DND-41 (cell line): Measurements from ENCODE around the gene CIB1.

Experiments used
- ATAC-seq: fragments of 200-7000 bp; cut with Tn5 transposase; 3 replicates; pipeline ENCODE4 v1.9.1; 2021; ENCODE audit warnings: low read depth; ENCODE audit not compliant: insufficient read depth
- DNase-seq: peaks from one replicate; pipeline ENCODE4 v3.0.0-alpha.2; 2020
- H2AFZ ChIP-seq: 2 replicates; pipeline ENCODE4 v1.6.0; 2012; ENCODE audit warnings: low read depth, low read length
- H3K27ac ChIP-seq: 2 replicates; pipeline ENCODE4 v1.5.1; 2012; ENCODE audit warnings: low read length, inconsistent platforms
- H3K27me3 ChIP-seq: fragments of 200-600 bp; sonication (generic); 2 replicates; pipeline ENCODE4 v1.6.0; 2012; ENCODE audit warnings: low read length, mild to moderate bottlenecking, inconsistent platforms; ENCODE audit not compliant: insufficient read depth, poor library complexity
- H3K36me3 ChIP-seq: 2 replicates; pipeline ENCODE4 v1.5.1; 2012; ENCODE audit warnings: low read length, inconsistent platforms; ENCODE audit not compliant: insufficient read depth
- H3K4me1 ChIP-seq: 2 replicates; pipeline ENCODE4 v1.5.1; 2012; ENCODE audit warnings: mild to moderate bottlenecking, low read length; ENCODE audit not compliant: insufficient read depth
- H3K4me2 ChIP-seq: 2 replicates; pipeline ENCODE4 v1.6.0; 2012; ENCODE audit warnings: mild to moderate bottlenecking, moderate library complexity, low read length, inconsistent platforms; ENCODE audit not compliant: insufficient read depth
- H3K4me3 ChIP-seq, 2 experiments: fragments of 200-600 bp in 1 of 2; shearing (Covaris generic) in 1 of 2; 2 replicates each; pipeline ENCODE4 v1.5.1; 2012 to 2016; ENCODE audit warnings: inconsistent platforms in 2 of 2, low read length in 2 of 2, mild to moderate bottlenecking in 2 of 2, low read depth in 1 of 2, moderate library complexity in 1 of 2
- H3K79me2 ChIP-seq: 2 replicates; pipeline ENCODE4 v1.6.0; 2012; ENCODE audit warnings: low read length, inconsistent platforms; ENCODE audit not compliant: insufficient read depth
- H3K9ac ChIP-seq: 2 replicates; pipeline ENCODE4 v1.6.0; 2012; ENCODE audit warnings: low read depth, mild to moderate bottlenecking, inconsistent platforms, low read length, moderate library complexity
- H3K9me3 ChIP-seq: 2 replicates; pipeline ENCODE4 v1.5.1; 2012; ENCODE audit warnings: low read length, moderate library complexity, mild to moderate bottlenecking, inconsistent platforms; ENCODE audit not compliant: insufficient read depth, severe bottlenecking
- H4K20me1 ChIP-seq: 2 replicates; pipeline ENCODE4 v1.6.0; 2012; ENCODE audit warnings: low read length; ENCODE audit not compliant: insufficient read depth
- EZH2 ChIP-seq: IDR thresholded peaks from 3 replicates; pipeline ENCODE4 v1.6.1; 2012; ENCODE audit warnings: borderline replicate concordance, low read depth, mild to moderate bottlenecking, moderate library complexity, low read length, inconsistent platforms; ENCODE audit not compliant: severe bottlenecking
- TF ChIP-seq, protein P1 (sequence below): IDR thresholded peaks from 2 replicates; pipeline ENCODE4 v1.5.1; 2012; ENCODE audit warnings: borderline replicate concordance, low read length, moderate library complexity, mild to moderate bottlenecking; ENCODE audit not compliant: poor library complexity, severe bottlenecking; ENCODE audit errors: extremely low read depth

CIB1 gene

DNA sequence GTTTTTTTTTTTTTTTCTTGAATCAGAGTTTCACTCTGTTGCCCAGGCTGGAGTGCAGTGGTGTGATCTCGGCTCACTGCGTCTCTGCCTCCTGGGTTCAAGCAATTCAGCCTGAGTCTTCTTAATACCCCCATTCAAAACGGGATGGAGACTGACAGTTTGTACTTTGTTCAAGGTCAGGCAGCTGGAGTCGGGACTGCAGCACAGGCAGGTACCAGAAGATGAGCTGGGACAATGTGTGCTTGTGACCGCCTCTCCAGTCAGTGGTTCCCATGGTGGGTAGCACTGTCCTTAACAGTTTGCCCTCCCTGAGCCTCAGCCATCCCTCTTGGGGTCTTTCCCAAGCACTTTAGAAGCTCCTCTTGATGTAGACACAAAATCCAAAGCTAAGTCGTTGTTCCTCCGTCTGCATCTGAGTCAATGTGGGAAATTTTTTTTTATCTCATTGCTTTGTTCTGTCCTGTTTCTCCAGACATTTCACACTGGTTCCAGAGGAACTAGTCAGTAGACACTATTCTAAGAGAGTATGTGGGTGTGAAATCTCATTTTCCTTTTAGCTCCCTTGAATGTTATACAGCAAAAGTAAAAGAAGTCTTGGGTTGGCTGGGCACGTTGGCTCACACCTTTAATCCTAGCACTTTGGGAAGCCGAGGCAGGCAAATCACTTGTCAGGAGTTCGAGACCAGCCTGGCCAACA is 10.3 kb upstream of the CIB1 start:
- no peak overlapping the region for H3K4me2 ChIP-seq
- H2AFZ ChIP-seq, result no peak overlapping the region

DNA sequence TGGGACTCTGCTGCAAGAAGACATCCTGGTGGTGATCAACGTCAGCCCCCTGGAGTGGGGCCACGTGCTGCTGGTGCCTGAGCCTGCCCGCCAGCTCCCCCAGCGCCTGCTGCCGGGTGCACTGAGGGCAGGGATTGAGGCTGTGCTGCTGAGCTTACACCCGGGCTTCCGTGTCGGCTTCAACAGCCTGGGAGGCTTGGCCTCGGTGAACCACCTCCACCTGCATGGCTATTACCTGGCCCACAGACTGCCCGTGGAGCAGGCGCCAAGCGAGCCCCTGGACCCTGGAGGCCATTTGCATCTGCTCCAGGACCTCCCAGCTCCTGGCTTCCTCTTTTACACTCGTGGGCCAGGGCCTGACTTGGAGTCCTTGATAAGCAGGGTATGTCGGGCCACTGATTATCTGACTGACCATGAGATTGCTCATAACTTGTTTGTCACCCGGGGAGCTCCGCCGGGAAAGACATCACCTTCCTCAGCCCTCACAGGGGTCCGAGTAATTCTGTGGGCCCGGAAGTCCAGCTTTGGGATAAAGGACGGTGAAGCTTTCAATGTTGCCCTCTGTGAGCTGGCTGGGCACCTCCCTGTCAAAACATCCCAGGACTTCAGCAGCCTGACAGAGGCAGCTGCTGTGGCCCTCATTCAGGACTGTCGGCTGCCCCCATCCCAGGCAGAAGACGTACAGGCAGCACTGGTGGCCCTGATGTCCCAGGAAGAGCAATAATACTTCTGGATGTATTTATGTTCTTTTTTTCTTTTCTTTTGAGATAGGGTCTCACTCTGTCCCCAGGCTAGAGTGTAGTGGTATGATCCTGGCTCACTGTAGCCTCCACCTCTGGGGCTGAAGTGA is 7.8 kb upstream of the CIB1 start:
- no peaks in the 10 kb centered on the region for H3K4me1 ChIP-seq
- TF ChIP-seq, protein P1, sequence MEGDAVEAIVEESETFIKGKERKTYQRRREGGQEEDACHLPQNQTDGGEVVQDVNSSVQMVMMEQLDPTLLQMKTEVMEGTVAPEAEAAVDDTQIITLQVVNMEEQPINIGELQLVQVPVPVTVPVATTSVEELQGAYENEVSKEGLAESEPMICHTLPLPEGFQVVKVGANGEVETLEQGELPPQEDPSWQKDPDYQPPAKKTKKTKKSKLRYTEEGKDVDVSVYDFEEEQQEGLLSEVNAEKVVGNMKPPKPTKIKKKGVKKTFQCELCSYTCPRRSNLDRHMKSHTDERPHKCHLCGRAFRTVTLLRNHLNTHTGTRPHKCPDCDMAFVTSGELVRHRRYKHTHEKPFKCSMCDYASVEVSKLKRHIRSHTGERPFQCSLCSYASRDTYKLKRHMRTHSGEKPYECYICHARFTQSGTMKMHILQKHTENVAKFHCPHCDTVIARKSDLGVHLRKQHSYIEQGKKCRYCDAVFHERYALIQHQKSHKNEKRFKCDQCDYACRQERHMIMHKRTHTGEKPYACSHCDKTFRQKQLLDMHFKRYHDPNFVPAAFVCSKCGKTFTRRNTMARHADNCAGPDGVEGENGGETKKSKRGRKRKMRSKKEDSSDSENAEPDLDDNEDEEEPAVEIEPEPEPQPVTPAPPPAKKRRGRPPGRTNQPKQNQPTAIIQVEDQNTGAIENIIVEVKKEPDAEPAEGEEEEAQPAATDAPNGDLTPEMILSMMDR, result no peak
- TF ChIP-seq EZH2, result no peak
- DNase-seq (no peak), ATAC-seq (no peak)
- H3K9ac ChIP-seq, result no peak overlapping the region
- no peak overlapping the region for H3K4me3 ChIP-seq
- H4K20me1 ChIP-seq, result no peaks in the 10 kb centered on the region
- no peak overlapping the region for H3K27ac ChIP-seq
- no peaks in the 10 kb centered on the region for H3K27me3 ChIP-seq
- peaks cover 8% of the 10 kb centered on the region for H3K36me3 ChIP-seq
- no peak overlapping the region for H2AFZ ChIP-seq
- H3K79me2 ChIP-seq, result no peaks in the 10 kb centered on the region
- no peak overlapping the region for H3K4me2 ChIP-seq
- no peaks in the 10 kb centered on the region for H3K9me3 ChIP-seq

More for the DNA sequence above, 10.3 kb upstream of the CIB1 start:
- no peaks in the 10 kb centered on the region for H3K79me2 ChIP-seq
- H3K4me1 ChIP-seq, result no peaks in the 10 kb centered on the region
- DNase-seq, result no peak
- no peak overlapping the region for H3K27ac ChIP-seq
- ATAC-seq, result no peak
- no peaks in the 10 kb centered on the region for H3K27me3 ChIP-seq
- H3K36me3 ChIP-seq, result no peaks in the 10 kb centered on the region
- no peaks in the 10 kb centered on the region for H3K9me3 ChIP-seq
- no peaks in the 10 kb centered on the region for H4K20me1 ChIP-seq
- no peak overlapping the region for H3K9ac ChIP-seq
- H3K4me3 ChIP-seq, result no peak overlapping the region
- no peak for TF ChIP-seq EZH2
- TF ChIP-seq, protein P1, result no peak

DNA sequence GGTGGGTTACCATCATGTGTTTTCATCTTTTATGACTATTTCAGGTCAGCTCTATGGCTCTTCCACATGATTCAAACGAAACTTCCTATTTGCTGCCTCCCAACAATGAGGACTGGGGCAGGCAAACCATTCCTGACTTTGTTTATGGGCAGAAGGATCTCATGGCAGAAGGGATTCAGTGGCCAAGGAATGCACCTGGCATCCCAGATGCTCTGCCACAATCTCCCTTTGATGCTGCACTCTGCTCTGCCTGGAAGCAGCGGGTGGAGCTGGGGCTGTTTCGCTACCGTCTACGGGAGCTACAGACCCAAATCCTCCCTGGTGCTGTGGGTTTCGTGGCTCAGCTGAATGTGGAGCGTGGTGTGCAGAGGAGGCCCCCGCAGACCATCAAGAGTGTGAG is 7.1 kb upstream of the CIB1 start:
- peaks cover 8% of the 10 kb centered on the region for H3K36me3 ChIP-seq
- ATAC-seq (no peak), DNase-seq (no peak)
- H3K79me2 ChIP-seq, result no peaks in the 10 kb centered on the region
- H3K9ac ChIP-seq, result no peak overlapping the region
- no peak overlapping the region for H2AFZ ChIP-seq
- H3K27me3 ChIP-seq, result no peaks in the 10 kb centered on the region
- TF ChIP-seq, protein P1, result no peak
- TF ChIP-seq EZH2, result no peak
- no peak overlapping the region for H3K4me3 ChIP-seq
- no peaks in the 10 kb centered on the region for H4K20me1 ChIP-seq
- no peak overlapping the region for H3K27ac ChIP-seq
- no peaks in the 10 kb centered on the region for H3K9me3 ChIP-seq
- H3K4me1 ChIP-seq, result no peaks in the 10 kb centered on the region
- H3K4me2 ChIP-seq, result no peak overlapping the region
